GM19468 (cell line): ENCODE measurements around the gene CAMKK2.
A peak's percentile ranks its signal among the peaks of the same experiment; 100 is the strongest.
"Not testable (repeated sequence)": the region's sequence is repeated elsewhere in the genome, so short reads cannot be mapped to it uniquely, and the experiment has no call there.

Source experiments
- ATAC-seq: cut with Tn5 transposase; IDR thresholded peaks from one replicate; pipeline ENCODE4 v1.9.1; 2021; ENCODE audit warnings: mild to moderate bottlenecking, moderate library complexity, moderate number of reproducible peaks; ENCODE audit not compliant: unreplicated experiment; ENCODE audit errors: extremely low read depth

The CAMKK2 gene

DNA sequence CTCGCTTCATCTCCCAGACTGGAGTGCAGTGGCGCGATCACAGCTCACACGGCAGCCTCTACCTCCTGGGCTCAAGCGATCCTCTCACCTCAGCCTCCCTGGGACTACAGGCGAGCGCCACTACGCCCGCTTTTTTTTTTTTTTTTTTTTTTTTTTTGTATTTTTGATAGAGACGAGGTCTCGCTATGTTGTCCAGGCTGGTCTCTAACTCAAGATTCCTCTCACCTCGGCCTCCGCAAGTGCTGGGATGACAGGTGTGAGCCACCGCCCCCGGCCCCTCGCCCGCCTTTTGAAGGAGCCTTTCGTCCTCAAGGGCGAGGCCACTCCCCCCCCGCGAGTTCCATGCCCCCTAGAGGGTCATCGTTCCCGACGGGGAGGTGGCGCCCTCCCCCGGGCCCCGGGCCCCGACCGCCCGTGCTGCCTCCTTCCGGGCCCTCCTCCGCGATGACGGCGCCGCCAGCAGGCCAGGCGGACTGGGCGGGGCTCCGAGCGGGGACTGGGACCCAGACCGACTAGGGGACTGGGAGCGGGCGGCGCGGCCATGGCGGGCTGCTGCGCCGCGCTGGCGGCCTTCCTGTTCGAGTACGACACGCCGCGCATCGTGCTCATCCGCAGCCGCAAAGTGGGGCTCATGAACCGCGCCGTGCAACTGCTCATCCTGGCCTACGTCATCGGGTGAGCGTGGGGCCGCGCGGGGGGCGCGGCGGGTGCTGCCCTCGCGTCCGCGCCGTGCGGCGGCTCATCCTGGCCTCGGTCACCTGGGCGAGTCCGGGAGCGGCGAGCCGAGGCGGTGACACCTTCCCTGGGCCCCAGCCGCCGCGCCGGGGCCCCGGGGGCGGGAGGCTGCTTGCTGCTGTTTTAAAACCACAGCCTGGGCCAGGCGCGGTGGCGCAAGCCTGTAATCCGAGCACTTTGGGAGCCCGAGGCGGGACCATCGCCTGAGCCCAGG lies 86.6 kb downstream of the CAMKK2 start, which contains the start of gene P2RX4:
TSS of gene P2RX4 (plus strand) at position 506 of the 949 bp plus-strand sequence. CDS start at position 542, 36 bp downstream.
- ATAC-seq: peak; percentile 81

DNA sequence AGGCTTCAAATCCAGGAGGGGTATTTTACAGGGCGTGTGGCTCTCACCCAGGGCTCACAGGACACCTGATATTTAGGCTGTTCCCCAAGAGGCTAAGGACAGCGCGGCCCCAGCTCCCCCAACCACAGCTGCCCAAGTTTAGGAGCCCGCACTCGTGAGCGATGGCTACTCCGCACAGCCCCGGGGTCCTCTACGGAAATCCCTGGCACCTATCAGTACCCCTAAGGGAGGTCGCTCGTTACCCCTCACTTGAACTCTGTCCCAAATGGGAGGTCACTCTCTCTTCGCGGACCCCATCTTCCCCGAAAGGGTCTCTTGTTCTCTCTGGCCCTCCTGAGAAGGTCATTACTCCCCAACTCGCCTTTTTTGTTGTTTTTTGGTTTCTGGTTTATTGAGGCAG lies 87.3 kb downstream of the CAMKK2 start:
- no peak for ATAC-seq

DNA sequence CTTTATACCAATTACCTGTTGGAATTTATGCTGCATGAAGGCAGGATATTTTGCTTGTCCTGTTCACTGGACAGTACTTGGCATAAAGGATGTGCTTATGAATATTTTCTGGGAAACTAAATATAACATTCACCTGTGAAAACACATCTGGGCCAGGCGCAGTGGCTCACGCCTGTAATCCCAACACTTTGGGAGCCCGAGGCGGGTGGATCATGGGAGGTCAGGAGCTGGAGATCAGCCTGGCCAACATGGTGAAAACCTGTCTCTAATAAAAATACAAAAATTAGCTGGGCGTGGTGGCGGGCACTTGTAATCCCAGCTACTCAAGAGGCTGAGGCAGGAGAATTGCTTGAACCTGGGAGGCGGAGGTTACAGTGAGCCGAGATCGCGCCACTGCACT lies 87.9 kb downstream of the CAMKK2 start:
- ATAC-seq: not testable (repeated sequence)

DNA sequence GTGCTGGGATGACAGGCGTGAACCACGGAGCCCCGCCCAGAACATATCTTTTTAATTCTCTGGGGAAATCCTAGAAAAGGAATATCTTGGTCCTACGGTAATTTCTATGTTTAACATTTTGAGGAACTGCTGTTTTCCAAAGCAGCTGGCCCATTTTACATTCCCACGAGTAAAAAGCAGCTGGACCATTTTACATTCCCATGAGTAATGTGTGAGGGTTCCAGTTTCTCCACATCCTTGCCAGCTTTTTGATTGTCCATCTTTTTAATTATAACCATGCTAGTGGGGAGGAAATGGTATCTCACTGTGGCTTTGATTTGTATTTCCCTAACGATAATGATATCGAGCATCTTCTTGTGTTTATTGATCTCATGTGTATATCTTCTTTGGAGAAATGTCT lies 91.0 kb downstream of the CAMKK2 start:
- no peak for ATAC-seq

DNA sequence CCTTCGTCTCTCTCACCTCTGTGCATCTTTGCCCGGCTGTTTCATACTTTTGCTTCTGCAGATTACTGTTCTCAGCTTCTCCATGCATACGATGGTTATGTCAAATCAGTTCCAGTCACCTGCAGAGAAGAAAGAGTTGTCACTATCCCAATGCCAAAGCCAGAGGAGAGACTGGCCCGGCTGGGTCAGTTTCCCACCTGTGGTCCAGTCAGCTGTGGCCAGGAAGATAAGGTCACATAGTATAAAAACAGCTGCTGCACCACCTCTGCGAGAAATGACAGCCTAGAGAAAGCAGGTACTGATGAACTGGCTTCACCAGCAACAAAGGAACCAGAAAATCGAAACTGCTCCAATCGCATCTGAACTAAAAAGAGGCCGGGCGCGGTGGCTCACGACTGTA lies 93.0 kb downstream of the CAMKK2 start:
- ATAC-seq: no peak

DNA sequence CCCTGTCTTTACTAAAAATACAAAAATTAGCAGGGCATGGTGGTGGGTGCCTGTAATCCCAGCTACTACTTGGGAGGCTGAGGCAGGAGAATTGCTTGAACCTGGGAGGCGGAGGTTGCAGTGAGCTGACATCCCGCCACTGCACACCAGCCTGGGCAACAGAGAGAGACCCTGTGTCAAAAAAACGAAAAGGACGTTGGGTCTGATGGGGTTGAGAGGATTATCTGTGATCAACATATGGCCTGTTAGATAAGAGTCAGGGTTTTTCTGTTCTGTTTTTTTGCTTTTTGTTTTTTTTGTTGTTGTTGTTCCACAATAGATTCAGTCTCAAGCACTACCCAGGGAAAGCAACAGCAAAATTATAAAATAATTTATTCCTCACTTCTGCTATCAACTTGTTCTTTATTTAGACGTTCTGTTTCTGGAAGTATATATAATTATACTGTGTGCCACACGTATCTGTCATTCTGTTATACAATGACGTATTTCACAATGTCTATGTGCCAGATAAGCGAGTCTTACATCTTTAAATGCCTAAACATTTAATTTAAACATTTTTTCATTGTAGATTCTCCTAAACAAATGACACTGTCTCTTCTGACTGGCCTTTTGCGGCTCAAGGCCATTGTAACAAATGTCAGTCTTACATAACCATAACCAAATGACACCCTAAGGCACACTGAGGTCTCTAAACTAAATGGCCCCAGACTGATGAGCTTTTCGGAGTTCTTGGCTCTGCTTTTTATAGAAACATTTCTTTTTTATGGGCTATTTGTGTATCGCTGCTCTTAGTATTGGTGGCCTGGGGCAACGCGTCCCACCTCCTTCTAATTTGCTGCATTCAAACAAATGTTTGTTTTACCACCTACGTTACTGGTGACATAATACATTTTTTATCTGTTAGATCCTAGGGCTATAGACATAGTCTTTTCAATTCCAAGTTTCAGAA lies 93.8 kb downstream of the CAMKK2 start:
- ATAC-seq: no peak

DNA sequence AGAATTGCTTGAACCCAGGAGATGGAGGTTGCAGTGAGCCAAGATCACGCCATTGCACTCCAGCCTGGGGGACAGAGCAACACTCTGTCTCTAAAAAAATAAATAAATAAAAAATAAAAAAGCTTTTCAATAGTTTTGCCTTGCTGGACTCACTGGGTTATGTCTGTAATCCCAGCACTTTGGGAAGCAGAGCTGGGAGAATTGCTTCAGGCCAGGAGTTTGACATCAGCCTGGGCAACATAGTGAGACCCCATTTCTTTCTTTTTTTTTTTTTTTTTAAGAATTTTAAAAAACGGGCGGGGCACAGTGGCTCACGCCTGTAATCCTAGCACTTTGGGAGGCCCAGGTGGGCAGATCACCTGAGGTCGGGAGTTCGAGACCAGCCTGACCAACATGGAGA lies 95.4 kb downstream of the CAMKK2 start:
- ATAC-seq: not testable (repeated sequence)

DNA sequence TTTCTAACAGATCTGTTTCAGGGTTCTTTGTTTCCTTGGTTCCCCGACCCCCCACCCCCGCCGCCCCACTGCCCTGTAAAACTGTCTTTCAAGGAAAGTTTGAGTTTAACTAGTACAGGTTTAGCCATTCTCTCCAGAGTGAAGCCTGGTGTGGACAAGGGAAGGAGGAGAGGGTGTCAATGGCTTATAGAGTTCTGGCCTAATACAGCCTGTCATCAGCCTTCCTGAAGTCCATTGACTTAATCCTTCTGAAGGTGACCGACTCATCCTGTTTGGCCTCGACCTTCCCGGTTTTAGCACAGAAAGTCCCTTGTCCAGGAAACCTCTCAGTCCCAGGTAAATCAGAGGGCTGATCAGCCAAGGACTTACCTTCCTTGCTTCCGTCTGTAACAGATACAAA lies 97.6 kb downstream of the CAMKK2 start:
- ATAC-seq: no peak

DNA sequence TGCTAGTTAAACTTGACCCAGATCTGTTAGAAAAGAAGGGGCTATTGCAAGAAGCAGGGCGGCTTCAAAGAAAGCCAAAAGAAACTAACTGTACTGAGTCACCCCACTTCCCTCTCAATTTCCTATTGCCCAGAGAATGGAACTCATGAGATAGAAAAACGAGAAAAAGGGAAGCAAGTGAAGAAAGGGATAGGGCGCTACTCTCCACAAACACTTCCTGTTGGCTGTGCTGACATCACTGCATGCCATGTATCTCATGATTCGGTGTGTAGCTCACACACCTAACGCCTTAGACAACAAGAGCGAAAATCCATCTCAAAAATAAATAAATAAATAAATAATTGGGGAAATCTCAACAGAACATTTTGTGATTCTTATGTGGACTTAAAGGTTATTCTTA lies 99.6 kb downstream of the CAMKK2 start:
- no peak for ATAC-seq

DNA sequence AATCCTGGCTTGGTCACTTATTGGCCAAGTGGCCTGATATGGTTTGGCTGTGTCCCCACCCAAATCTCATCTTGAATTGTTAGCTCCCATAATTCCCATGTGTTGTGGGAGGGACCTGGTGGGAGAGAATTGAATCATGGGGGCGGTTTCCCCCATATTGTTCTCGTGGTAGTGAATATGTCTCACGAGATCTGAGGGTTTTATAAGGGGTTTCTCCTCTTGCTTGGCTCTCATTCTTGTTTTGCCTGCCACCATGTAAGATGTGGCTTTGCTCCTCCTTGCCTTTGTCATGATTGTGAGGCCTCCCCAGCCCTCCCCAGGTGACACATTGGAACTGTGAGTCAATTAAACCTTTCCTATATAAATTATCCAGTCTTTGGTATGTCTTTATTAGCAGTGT lies 105.4 kb downstream of the CAMKK2 start:
- ATAC-seq: no peak

DNA sequence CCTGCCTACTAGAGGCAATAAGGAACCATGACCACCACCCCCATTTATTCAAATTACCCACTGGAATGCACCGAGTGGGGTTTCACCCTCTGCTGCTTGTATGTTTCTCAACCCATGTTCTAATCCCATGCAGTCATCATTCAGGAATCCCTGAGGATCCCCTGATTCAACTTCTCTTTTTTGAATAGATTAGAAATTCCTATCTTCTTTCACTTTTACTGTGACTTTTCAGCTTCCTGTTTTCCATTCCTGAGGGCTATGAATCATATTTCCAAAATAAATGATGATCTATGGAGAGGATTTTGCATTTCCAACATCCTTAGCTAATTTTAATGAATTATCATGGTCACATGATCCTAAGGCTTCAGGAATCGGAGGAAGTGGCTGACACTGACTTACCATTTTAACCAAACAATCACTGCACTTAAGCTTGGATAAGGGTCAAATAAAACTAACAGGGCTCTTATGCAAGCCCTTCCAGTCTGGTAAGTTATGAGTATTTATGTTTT lies 105.9 kb downstream of the CAMKK2 start:
- ATAC-seq: no peak

DNA sequence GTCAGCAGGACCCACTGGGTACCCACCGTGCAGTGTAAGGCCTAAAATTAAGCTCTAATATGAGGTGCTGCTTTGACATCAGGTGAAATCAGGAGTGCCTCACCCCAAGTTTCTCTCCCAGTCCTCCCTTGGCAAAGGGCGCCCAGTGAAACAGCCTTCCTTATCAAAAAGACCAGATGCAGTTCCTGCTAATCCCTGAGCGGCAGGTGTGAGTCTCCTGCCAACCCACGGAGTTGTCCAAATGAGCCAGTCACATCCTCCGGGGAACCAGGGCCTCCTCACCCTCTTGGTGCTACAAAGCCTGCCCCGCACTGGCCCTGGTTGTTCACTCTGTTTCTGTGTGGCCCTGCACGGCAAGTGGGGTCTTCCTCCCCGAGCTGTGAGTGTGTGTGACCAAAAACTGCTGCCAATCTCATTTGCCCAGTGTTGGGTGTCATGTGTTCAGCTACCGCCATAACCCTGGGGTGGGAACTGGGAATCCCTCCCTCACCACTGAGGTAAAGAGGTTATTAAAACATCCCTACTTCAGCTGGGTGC lies 106.8 kb downstream of the CAMKK2 start:
- no peak for ATAC-seq

DNA sequence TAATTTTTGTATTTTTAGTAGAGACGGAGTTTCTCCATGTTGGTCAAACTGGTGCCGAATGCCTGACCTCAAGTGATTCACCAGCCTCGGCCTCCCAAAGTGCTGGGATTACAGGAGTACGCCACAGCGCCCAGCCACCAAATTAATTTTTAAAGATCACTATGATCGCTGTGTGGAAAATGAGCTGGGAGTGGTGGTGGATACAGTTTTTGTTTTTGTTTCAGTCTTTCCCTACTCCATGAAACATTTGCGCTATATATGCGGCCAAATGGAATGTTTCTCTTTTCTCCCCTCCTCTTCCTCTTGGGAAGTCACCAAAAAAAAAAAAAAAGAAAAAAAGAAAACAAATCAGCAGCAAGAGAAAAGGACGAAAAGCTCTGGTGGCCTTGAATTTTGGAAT lies 107.4 kb downstream of the CAMKK2 start:
- ATAC-seq: no peak

DNA sequence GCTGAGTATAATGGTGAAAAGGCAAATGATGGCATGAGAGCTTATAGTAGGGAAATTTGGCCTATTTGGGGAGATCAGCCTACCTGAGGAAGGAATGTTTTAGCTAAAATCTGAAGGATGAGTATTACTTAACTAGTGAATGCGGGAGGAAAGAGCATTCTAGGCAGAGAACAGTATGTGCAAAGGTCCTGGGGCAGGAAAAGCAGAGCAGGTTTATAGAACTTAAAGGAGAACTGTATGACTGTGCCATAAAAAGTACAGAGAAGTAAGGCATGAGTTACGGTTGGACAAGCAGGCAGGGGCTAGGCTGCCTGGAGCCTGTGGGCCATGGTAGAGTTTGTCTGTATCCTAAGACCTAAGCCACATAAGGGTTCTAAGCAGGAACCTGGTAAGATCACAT lies 108.3 kb downstream of the CAMKK2 start:
- ATAC-seq: no peak
